ENCODE measurements around the gene TADA1.

- TF ChIP-seq, protein P1, sequence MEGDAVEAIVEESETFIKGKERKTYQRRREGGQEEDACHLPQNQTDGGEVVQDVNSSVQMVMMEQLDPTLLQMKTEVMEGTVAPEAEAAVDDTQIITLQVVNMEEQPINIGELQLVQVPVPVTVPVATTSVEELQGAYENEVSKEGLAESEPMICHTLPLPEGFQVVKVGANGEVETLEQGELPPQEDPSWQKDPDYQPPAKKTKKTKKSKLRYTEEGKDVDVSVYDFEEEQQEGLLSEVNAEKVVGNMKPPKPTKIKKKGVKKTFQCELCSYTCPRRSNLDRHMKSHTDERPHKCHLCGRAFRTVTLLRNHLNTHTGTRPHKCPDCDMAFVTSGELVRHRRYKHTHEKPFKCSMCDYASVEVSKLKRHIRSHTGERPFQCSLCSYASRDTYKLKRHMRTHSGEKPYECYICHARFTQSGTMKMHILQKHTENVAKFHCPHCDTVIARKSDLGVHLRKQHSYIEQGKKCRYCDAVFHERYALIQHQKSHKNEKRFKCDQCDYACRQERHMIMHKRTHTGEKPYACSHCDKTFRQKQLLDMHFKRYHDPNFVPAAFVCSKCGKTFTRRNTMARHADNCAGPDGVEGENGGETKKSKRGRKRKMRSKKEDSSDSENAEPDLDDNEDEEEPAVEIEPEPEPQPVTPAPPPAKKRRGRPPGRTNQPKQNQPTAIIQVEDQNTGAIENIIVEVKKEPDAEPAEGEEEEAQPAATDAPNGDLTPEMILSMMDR (IDR thresholded peaks at IDR 0.05; ENCODE audit: low read depth, low read length, missing input control) = no peak
- TF ChIP-seq RAD21 (IDR thresholded peaks at IDR 0.05) (no peak), SP1 (IDR thresholded peaks at IDR 0.05) (no peak), JUND (IDR thresholded peaks at IDR 0.05) (no peak), ATF3 (IDR thresholded peaks at IDR 0.05) (no peak), ZBTB33 (IDR thresholded peaks at IDR 0.05) (no peak), YY1 (IDR thresholded peaks at IDR 0.05) (no peak), HNF4G (IDR thresholded peaks at IDR 0.05) (no peak), REST (IDR thresholded peaks at IDR 0.05) (no peak)
These were observed 32.7 kb downstream of the TADA1 start for GRCh38 chr1:166843322-166843721.
